Cardiac muscle cell (in vitro differentiated cells and primary cell): Measurements from ENCODE around the gene GSK3B. TPM values are rescaled to one million over a fixed set of nuclear protein-coding genes. Genes with fewer than 3 reads are reported as not detected.

Experiments
- DNase-seq, 2 donors: peaks; one replicate each; pipeline versions ENCODE4 v3.0.0 to v3.0.0-alpha.2; 2010 to 2017; ENCODE audit warnings: low read depth in 1 of 2, low spot score in 1 of 2
- H3K27ac ChIP-seq: fragments of 200-600 bp; sonication (generic); 2 replicates; pipeline ENCODE4 v1.5.1; 2016
- H3K27me3 ChIP-seq: fragments of 200-600 bp; sonication (generic); 2 replicates; pipeline ENCODE4 v1.6.0; 2016; ENCODE audit warnings: control low read depth
- H3K36me3 ChIP-seq: fragments of 200-600 bp; sonication (generic); 2 replicates; pipeline ENCODE4 v1.5.1; 2016; ENCODE audit warnings: control low read depth
- H3K4me1 ChIP-seq: fragments of 200-600 bp; sonication (generic); 2 replicates; pipeline ENCODE4 v1.8.1; 2017; ENCODE audit warnings: low read depth, mild to moderate bottlenecking, mixed run types
- H3K4me3 ChIP-seq: fragments of 200-600 bp; sonication (generic); 2 replicates; pipeline ENCODE4 v1.5.1; 2016; ENCODE audit warnings: mild to moderate bottlenecking
- H3K9me3 ChIP-seq: fragments of 200-600 bp; sonication (generic); 2 replicates; pipeline ENCODE4 v1.5.1; 2017; ENCODE audit warnings: low read depth, mild to moderate bottlenecking, control low read depth
- CTCF ChIP-seq: IDR thresholded peaks from 2 replicates; pipeline ENCODE4 v1.5.1; 2012; ENCODE audit warnings: low read depth, mild to moderate bottlenecking, low read length
- polyA plus RNA-seq: library from polyadenylated mRNA; unstranded; fragments of >200 nt; fragmentation: Nextera tagmentation; extraction: Ambion mirVana; gene quantifications from 2 replicates; pipeline ENCODE4 v1.2.1, GENCODE V29; 2016
- total RNA-seq: library from RNA; depleted of rRNA; stranded (reverse); fragments of >200 nt; gene quantifications from 2 replicates; pipeline ENCODE4 v1.2.3, GENCODE V29; 2016

The GSK3B gene
- total and polyA plus RNA-seq, 2 experiments from 2014 or later: 20.4 to 48.3 TPM

GRCh38 chr3:120029749-120030148 is 64.5 kb downstream of the GSK3B start:
- Histone ChIP-seq H3K4me3 (no peak overlapping the region), H3K4me1 (peaks cover 12% of the 10 kb centered on the region), H3K36me3 (no peaks in the 10 kb centered on the region), H3K9me3 (no peaks in the 10 kb centered on the region), H3K27me3 (no peaks in the 10 kb centered on the region), H3K27ac (no peak overlapping the region)
- TF ChIP-seq CTCF: no peak
- DNase-seq: no peak

DNA sequence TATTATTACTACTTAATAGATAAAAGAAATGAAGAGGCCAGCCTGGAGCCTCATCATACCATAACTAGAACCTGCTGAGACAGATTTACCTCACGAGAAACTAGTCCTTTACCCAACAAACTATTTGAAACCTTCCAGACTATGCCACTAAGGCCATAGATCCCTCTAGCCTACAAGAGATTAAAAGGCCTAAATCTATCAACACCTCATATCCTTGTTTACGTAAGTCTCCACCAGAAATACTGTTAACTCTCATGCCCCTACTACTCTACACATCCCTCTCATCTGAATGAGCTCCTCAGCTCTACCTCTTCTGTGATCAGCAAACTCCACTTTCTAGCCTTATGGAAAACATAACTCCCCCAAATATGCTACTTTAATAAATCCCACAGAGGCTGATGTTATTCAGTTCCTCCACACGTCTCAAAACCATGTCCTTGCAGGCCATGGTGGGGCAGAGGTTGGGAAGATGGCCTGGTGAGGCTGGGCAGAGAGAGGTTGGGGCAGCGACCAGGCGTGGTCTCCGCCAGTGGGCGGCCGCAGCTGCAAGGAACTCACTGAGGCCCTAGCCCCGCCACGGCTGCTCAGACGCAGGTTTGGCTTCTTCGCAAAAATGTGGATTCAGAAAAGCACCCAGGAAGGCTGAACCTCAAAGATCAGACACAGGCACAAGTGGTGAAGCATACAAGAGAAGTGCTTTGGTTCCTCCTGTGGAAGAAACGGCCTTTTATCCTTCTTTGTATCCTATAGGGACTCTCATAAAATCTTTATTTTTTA is 65.8 kb downstream of the GSK3B start:
- peaks cover 13% of the 10 kb centered on the region for H3K4me1 ChIP-seq
- DNase-seq: peak in 1 of 2 donors; percentile 66
- H3K9me3 ChIP-seq: no peaks in the 10 kb centered on the region
- no peak overlapping the region for H3K4me3 ChIP-seq
- no peak for TF ChIP-seq CTCF
- peak overlapping the region; percentile 73 for H3K27ac ChIP-seq
- H3K36me3 ChIP-seq: no peaks in the 10 kb centered on the region
- H3K27me3 ChIP-seq: no peaks in the 10 kb centered on the region

DNA sequence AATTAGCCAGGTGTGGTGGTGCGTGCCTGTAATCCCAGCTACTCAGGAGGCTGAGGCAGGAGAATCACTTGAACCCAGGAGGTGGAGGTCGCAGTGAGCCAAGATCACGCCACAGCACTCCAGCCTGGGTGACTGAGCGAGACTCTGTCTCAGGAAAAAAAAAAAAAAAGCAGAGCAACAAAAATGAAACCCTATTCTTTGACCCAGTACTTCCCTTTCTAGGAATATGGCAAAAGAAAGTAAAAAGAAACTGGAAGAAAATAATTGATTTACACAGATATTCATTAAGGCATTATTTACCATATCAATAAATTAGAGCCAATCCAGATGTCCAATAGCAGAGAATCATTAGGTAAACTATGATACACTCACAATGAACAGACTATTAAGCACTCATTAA is 67.0 kb downstream of the GSK3B start:
- no peak for DNase-seq
- no peak for TF ChIP-seq CTCF
- Histone ChIP-seq H3K9me3 (no peaks in the 10 kb centered on the region), H3K4me1 (peaks cover 20% of the 10 kb centered on the region), H3K27me3 (no peaks in the 10 kb centered on the region), H3K4me3 (no peak overlapping the region), H3K36me3 (no peaks in the 10 kb centered on the region), H3K27ac (no peak overlapping the region)

DNA sequence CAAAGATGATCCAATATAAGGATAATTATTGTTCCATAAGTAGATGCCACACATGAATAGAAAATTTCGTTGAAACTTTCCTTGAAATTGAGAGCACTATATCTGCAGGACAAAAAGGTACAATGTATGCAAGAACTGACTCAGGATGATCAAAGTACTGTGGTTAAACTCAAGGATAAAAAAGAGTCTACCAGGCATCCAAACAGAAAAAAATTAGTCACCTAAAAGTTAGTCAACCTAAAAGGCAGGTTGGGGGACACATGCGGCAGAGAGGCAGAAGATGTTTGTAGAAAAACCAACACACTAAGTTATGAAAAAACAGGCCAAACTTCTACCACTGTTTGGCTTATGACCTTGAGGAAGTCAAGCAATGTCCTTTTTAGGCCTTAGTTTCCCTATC is 68.7 kb downstream of the GSK3B start:
- peaks cover 20% of the 10 kb centered on the region for H3K4me1 ChIP-seq
- no peak overlapping the region for H3K4me3 ChIP-seq
- H3K27me3 ChIP-seq: no peaks in the 10 kb centered on the region
- no peak overlapping the region for H3K27ac ChIP-seq
- TF ChIP-seq CTCF: no peak
- DNase-seq: no peak
- H3K9me3 ChIP-seq: no peaks in the 10 kb centered on the region
- H3K36me3 ChIP-seq: no peaks in the 10 kb centered on the region

GRCh38 chr3:120024103-120024502 is 70.1 kb downstream of the GSK3B start:
- no peak overlapping the region for H3K27ac ChIP-seq
- H3K4me1 ChIP-seq: peaks cover 20% of the 10 kb centered on the region
- H3K4me3 ChIP-seq: no peak overlapping the region
- no peak for TF ChIP-seq CTCF
- no peaks in the 10 kb centered on the region for H3K27me3 ChIP-seq
- H3K9me3 ChIP-seq: no peaks in the 10 kb centered on the region
- DNase-seq: no peak
- H3K36me3 ChIP-seq: no peaks in the 10 kb centered on the region
